GM19467 (cell line): Measurements from ENCODE around the gene RHBDD2.

Experiments
- ATAC-seq: cut with Tn5 transposase; IDR thresholded peaks from one replicate; pipeline ENCODE4 v1.9.1; 2021; ENCODE audit warnings: mild to moderate bottlenecking, moderate library complexity; ENCODE audit not compliant: unreplicated experiment

RHBDD2 gene

GRCh38 chr7:75916259-75916658, 37.4 kb downstream of the RHBDD2 start:
- ATAC-seq: no peak

GRCh38 chr7:75916685-75917634, 38.1 kb downstream of the RHBDD2 start:
- no peak for ATAC-seq

GRCh38 chr7:75920431-75921161, 41.8 kb downstream of the RHBDD2 start:
- no peak for ATAC-seq

GRCh38 chr7:75921479-75921878, 42.6 kb downstream of the RHBDD2 start:
- ATAC-seq: no peak

GRCh38 chr7:75922966-75923603, 44.3 kb downstream of the RHBDD2 start:
- ATAC-seq: no peak

- ATAC-seq: no peak
These were observed 45.4 kb downstream of the RHBDD2 start for GRCh38 chr7:75924256-75924655.

- ATAC-seq: no peak
These were observed 46.1 kb downstream of the RHBDD2 start for GRCh38 chr7:75924889-75925288.

GRCh38 chr7:75925717-75926435, 47.0 kb downstream of the RHBDD2 start:
- no peak for ATAC-seq

GRCh38 chr7:75928568-75928914, 49.7 kb downstream of the RHBDD2 start:
- no peak for ATAC-seq

- no peak for ATAC-seq
These were observed 52.8 kb downstream of the RHBDD2 start for GRCh38 chr7:75931680-75932079.

GRCh38 chr7:75937958-75938786, 59.3 kb downstream of the RHBDD2 start:
- ATAC-seq: no peak
